ENCODE results near the gene TMEM9. TPM values are rescaled to one million over a fixed set of nuclear protein-coding genes. Genes with fewer than 3 reads are reported as not detected.

Gene TMEM9
- polyA plus RNA-seq, 1 experiment = 171 TPM

DNA sequence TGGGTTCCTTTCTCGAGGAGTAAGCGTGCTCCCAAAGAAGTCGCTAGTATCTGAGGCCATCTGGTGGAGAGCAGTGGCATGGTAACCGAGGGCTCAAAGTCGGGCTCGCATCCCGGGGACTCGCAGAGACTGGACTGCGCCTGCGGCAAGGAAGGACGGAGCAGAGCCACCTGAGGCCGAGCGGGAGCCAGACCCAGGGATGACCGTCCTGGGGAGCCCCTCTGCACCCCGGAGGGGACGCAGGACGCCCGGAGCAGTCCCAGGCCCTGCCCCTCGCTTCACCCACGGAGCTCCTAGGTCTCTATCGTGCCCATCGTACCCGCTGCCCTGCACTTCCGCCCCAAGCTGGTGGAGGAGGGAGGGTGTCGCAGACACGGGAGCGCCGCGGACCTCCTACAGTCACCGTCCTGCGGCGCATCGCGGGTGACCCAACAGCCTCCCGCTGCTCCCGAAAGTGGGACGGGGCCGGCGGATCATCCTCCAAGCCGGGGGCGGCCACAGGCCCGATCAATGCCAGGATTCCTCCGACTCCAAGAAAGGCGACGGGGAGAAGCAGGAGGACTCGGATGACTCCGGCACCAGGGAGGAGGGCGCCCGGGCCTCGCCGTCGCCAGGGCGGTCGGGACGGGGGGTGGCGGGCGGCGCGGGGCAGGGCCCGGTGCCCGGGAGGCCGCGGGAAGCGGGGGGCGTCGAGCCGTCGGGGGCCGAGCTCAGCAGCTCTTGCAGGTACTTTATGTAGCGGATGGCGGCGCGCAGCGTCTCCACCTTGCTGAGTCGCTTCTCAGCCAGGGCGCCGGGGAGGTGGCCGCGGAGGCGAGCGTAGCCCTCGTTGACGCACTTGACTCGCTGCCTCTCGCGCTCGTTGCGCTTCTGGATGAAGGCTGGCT is 39.8 kb downstream of the TMEM9 start:
- H3K27me3 ChIP-seq (ENCODE audit: control insufficient read depth, insufficient read depth, low read length) = peaks cover 3% of the 10 kb centered on the region; the same call in 1 of the 2 replicates
- H3K4me3 ChIP-seq (ENCODE audit: low read depth, low read length) = peak overlapping the region; percentile 58
- no peaks in the 10 kb centered on the region for H3K36me3 ChIP-seq (ENCODE audit: control insufficient read depth, insufficient read depth, low read length)
- ChIA-PET CTCF (interaction anchor here (0.7 to 5.1 kb wide), 12 partner anchors 8 to 162 kb away, joined by 3 to 58 read pairs (median 5); partner anchors contain the start of gene ASCL5), POLR2A (no interaction called here)
- DNase-seq (ENCODE audit: low read depth) = peak; percentile 61
- TF ChIP-seq CTCF (IDR thresholded peaks at IDR 0.05; ENCODE audit: insufficient read depth, low read depth, low read length) = peak; percentile 92

GRCh38 chr1:201113451-201114244 is 40.6 kb downstream of the TMEM9 start:
- ChIA-PET CTCF (interaction anchor here (0.6 to 5.1 kb wide), 17 partner anchors 9 to 558 kb away, joined by 3 to 58 read pairs (median 4); partner anchors contain the start of gene ASCL5), POLR2A (no interaction called here)
- Histone ChIP-seq H3K36me3 (ENCODE audit: control insufficient read depth, insufficient read depth, low read length) (no peaks in the 10 kb centered on the region), H3K4me3 (ENCODE audit: low read depth, low read length) (peak overlapping the region; percentile 58; the same call in 1 of the 2 replicates), H3K27me3 (ENCODE audit: control insufficient read depth, insufficient read depth, low read length) (peaks cover 3% of the 10 kb centered on the region; the same call in 1 of the 2 replicates)
- DNase-seq (ENCODE audit: low read depth) = no peak
- no peak for TF ChIP-seq CTCF (IDR thresholded peaks at IDR 0.05; ENCODE audit: insufficient read depth, low read depth, low read length)

- Histone ChIP-seq H3K4me3 (ENCODE audit: low read depth, low read length) (no peak overlapping the region), H3K36me3 (ENCODE audit: control insufficient read depth, insufficient read depth, low read length) (no peaks in the 10 kb centered on the region), H3K27me3 (ENCODE audit: control insufficient read depth, insufficient read depth, low read length) (peaks cover 3% of the 10 kb centered on the region; the same call in 1 of the 2 replicates)
- DNase-seq (ENCODE audit: low read depth) = no peak
- CTCF ChIA-PET = interaction anchor here (0.9 to 5.1 kb wide), 7 partner anchors 13 to 141 kb away, joined by 3 to 58 read pairs (median 6); partner anchors contain the start of gene ASCL5
- TF ChIP-seq CTCF (IDR thresholded peaks at IDR 0.05; ENCODE audit: insufficient read depth, low read depth, low read length) = no peak
- POLR2A ChIA-PET = no interaction called here
Observed at GRCh38 chr1:201112926-201113325, 41.3 kb downstream of the TMEM9 start.

DNA sequence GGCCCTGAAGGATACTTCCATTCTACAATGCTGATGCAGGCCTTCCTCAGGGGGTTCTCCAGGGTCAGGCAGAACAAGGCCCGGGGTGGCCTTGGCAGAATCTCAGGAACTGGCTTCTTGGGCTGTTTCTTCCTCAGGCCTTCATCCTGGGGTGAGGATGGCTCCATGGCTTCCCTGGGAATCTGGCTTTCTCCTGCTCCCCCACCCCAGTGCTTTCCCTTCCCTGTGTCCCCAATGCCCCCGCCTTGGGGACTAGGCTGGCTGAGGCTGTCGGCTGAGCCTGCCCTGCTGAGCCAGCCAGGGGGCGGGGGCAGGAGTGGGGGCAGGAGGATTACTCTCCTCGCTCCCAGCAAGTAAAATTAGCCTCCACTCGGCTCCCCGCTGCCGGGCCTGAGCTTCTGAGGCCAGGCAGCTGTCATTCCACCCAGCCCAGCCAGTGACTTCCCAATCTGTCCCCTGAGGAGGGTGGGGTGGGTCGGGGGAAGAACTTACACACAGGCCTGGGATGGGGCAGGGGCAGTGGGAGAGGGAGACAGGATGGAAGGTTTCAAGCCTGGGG is 42.0 kb downstream of the TMEM9 start, which contains the start of gene CACNA1S:
Gene CACNA1S (minus strand): TSS at position 254 of the 559 bp plus-strand sequence. CDS start 87 bp downstream, at position 167.
- Histone ChIP-seq H3K36me3 (ENCODE audit: control insufficient read depth, insufficient read depth, low read length) (no peaks in the 10 kb centered on the region), H3K4me3 (ENCODE audit: low read depth, low read length) (no peak within 1 kb of the TSS), H3K27me3 (ENCODE audit: control insufficient read depth, insufficient read depth, low read length) (peaks cover 3% of the 10 kb centered on the region; the same call in 1 of the 2 replicates)
- DNase-seq (ENCODE audit: low read depth) = no peak
- TF ChIP-seq CTCF (IDR thresholded peaks at IDR 0.05; ENCODE audit: insufficient read depth, low read depth, low read length) = no peak
- CTCF ChIA-PET = interaction anchor here (1.3 to 5.1 kb wide), 3 partner anchors 27 to 141 kb away, joined by 3 to 58 read pairs (median 24); no protein-coding TSS in a partner anchor
- POLR2A ChIA-PET = no interaction called here
